ENCODE measurements around the gene ZNF550.

GRCh38 chr19:57512845-57513244, 46.8 kb downstream of the ZNF550 start:
- TF ChIP-seq CTCF (IDR thresholded peaks at IDR 0.05), result no peak
- no peak for TF ChIP-seq POLR2A (IDR thresholded peaks at IDR 0.05)
